GM18499 (cell line): ENCODE results near the gene LY6G6C.

Source experiments
- ATAC-seq: cut with Tn5 transposase; IDR thresholded peaks from one replicate; pipeline ENCODE4 v1.9.1; 2021; ENCODE audit warnings: moderate number of reproducible peaks; ENCODE audit not compliant: insufficient read depth, unreplicated experiment

LY6G6C gene

GRCh38 chr6:31727717-31728671 is 6.4 kb upstream of the LY6G6C start:
- no peak for ATAC-seq

GRCh38 chr6:31727034-31727716 is 5.6 kb upstream of the LY6G6C start:
- no peak for ATAC-seq

- ATAC-seq: no peak
These were observed 4.2 kb upstream of the LY6G6C start for GRCh38 chr6:31725502-31726350.

- no peak for ATAC-seq
These were observed 2.6 kb upstream of the LY6G6C start for GRCh38 chr6:31723980-31724691.

GRCh38 chr6:31723245-31723979 is 1.9 kb upstream of the LY6G6C start, which contains the start of gene MPIG6B:
MPIG6B (plus strand) TSS chr6:31723373; CDS start chr6:31723384, 11 bp downstream.
- ATAC-seq: no peak

DNA sequence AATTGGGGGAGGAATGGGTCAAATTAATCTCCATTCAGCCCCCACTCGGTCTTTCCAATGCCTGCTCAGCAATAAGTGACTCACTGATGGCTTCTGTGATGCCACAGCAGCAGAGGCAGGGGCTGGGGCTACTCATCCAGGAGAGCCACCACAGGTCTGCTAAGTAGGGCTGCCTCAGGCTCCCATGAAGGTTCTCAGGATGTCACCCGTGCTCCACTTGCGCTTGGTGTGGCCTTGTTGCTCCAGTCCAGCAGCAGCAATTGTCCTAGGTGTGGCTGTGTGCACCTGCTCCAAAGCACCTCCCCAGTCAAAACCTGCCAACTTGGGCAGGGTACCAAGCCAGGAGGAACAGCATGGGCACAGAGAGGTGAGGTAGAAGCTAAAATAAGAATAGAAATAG is 627 bp upstream of the LY6G6C start:
- ATAC-seq: no peak

DNA sequence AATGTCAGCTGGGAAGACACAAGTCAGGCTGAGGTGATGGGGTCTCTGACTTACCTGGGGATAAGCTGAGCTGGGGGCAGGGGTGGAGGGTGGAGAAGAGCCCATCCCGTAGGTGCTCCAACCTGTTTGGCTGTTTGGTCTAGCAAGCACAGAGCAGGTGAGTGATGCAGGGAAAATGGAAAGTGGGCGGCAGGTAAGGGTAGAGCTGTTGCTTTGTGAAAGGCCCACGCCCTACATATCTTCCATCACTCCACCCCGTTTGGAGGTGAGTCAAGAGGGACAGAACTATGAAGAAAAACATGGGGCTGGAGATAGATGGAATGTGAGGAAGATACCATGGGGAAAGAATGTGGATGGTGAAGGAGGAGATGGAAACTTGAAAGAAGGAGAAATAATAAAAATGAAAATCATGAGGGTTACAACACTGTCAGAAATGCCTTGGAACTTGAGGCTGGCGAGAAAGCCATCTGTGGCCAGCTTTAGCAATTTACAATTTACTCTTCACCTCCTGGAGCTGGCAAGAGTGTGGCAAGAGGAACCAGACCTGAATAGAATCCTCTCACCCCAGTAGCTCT is 1.3 kb downstream of the LY6G6C start:
- no peak for ATAC-seq

- ATAC-seq: no peak
These were observed 2.5 kb downstream of the LY6G6C start for GRCh38 chr6:31719001-31719400.

DNA sequence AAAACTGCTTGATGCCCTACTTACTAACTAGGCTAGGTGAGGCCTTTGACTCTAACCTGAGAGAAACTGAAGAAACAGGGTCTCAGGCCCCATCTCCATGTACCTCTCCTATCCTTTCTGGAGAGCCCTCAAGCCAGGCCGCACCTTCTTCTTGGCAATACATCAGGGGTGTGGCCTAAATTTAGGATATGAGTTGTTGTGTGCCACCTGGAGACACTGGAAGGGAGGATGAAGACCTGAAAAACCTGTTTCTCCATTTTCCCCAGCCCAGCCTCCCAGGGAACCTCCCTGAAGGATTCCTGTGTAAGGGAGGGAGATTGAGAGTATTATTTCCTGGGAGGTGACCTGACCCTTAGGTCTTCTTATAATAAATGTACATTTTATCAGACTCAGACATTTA is 3.3 kb downstream of the LY6G6C start:
- no peak for ATAC-seq

- no peak for ATAC-seq
These were observed 3.9 kb downstream of the LY6G6C start for GRCh38 chr6:31717499-31718222.

DNA sequence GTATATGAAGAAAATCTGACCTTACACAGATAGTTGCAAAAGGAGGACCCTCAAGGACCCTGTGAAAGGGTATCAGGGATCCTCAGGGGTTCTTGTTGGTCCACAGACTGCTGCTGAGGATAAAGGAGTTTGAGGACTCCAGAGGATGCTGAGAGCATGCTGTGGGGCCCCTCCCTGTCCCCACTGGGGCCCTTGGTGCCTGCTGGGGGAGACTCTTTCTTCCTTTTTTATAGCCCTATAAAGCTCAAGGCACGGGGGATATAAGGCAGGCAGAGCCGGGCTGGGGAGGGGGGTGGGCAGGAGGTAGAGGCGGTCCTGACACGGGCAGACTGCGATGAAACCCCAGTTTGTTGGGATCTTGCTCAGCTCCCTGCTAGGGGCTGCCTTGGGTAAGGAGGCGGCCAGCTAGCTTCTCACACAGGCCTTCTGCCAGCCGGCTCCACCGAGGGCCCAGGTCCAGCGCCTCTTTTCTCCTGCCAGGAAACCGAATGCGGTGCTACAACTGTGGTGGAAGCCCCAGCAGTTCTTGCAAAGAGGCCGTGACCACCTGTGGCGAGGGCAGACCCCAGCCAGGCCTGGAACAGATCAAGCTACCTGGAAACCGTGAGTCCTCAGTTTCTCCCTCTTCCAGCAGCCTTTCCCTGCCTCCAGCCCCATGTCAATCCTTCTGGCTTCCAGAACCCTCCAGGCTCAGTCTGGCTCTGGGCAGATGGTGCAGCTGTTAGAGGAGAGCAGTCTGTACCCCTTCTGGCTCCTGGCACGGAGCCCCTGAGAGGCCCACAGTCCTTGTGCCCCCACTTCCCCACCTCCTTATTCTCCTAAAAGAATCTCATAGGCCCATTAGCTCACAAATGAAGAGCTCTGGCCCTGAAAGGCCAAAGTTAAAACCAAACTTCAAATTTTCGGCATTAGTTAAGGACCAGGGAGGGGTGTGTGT is 6.3 kb downstream of the LY6G6C start, which contains the start of gene LY6G6D:
Gene LY6G6D, plus strand, starts transcription at position 327 of the 937 bp plus-strand sequence. Its CDS starts 8 bp downstream, at position 335.
- no peak for ATAC-seq

DNA sequence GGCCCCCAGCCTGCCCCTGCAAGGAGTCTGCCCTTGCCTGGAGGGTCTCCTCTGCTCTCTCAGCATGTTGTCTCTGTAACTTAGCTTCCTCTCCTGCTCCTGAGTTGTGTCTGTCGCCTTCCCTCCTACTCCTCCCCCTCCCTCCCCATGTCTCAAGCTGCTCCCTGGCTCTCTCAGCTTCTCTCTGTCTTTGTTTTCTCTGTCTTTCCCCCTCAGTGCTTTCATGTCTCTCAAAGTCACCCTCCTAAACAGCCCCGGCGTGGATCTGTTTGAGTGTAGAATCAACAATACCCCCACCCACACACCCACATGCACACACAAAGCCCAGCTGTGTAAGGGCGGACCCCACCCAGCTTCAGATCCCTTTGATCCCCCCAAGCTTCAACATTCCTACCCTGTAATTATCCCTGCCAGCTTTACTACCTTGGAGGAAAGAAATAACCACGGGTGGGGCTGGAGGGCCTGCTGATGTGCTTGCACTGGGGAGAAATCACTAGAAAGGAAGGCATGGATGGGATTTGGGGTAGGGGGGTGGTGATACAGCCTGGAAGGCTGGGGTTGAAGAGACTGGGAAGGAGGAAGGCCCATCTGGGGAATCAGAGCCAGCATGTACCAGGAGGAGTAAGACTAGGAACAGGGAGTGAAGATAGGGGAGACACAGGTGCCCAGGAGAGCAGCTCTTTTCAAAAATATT is 7.4 kb downstream of the LY6G6C start:
- ATAC-seq: no peak

DNA sequence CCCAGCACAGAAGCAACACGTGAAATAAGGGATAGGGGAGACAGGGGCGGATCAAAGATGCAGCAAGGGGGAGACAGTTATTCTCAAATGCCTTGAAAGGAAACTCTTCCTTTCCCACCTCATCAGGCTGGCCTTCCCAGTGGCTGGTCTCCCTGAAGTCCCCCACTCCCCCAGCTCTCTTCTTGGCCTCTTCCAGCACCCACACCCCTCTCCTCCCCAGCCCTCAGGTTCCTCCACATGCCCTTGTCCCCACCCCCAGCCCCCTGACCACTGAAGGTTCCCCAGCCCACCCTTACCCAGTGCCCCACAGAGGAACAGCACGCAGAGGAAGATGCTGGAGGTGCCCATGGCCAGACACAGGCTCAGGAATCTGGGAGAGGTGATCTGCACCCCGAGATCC is 8.1 kb downstream of the LY6G6C start:
- ATAC-seq: no peak

- no peak for ATAC-seq
These were observed 9.2 kb downstream of the LY6G6C start for GRCh38 chr6:31712296-31712695.

DNA sequence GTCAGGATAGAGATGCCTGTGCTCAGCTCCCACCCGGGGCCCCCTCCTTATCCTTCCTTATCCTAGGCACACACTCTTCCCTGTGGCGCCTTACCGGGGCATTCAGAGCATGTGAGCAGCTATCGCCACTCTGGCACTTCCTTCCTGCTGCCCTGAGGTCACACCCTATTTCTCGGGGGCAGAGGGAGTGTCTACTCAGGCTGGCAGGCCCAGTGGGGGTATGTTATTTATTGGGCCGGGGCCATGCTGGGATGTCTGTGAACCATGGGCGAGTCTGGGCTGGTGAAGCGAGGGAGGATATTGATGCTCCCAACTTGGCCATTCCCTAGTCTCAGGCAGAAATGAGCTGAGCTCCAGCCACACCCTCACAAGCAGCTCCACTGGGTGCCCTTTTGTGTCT is 10.3 kb downstream of the LY6G6C start:
- no peak for ATAC-seq

DNA sequence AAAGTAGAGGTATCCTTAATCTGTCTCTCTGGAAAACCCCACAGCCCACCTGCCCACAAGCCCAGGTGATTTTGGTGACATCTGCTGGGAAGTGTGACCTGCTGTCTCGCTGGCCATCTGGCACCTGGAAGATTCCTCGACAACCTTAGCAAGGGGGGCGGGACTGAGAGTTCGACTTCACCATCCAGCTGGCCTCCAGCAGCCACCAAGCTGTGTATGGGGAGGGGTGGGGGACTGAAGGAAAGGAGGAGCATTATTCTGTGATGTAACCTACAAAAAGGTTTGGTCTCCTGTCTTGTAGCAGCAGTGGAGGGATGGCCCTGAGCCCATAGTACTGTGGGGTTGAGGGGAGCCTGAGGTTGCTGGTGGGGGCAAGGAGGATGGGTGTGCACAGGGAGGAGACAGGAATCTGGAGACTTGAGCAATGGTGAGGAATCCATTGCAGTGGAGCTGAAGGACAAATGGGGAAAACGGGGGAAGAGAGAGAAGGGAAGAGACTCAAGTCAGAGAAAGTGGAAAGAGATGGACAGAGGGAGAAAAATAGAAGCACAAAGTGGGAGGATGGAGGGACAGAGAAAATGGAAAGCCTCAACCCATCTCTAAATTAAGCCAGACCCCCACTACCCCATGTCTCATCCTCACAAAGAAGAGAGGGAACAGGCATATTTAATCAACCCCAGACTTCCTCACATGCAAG is 10.9 kb downstream of the LY6G6C start:
- ATAC-seq: no peak
